Measurements from ENCODE around the gene CLECL1.

DNA sequence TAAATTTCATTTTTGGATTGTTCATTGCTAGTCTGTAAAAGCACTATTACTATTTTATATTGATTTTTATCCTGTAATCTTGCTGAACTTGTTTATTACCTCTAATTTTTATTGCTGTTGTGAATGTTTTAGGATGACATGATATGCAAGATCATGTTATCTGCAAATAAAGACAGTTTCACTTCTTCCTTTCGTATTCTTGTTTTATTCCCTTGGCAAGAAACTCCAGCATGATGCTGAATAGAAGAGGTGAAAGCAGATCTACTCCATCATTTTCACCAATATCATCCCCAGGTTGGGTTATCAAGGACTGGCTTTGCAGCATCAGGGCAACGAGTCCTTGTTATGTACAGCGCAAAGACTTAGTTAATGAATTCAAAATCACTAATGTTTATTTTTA lies 2.7 kb upstream of the CLECL1 start:
- TF ChIP-seq, protein P1, sequence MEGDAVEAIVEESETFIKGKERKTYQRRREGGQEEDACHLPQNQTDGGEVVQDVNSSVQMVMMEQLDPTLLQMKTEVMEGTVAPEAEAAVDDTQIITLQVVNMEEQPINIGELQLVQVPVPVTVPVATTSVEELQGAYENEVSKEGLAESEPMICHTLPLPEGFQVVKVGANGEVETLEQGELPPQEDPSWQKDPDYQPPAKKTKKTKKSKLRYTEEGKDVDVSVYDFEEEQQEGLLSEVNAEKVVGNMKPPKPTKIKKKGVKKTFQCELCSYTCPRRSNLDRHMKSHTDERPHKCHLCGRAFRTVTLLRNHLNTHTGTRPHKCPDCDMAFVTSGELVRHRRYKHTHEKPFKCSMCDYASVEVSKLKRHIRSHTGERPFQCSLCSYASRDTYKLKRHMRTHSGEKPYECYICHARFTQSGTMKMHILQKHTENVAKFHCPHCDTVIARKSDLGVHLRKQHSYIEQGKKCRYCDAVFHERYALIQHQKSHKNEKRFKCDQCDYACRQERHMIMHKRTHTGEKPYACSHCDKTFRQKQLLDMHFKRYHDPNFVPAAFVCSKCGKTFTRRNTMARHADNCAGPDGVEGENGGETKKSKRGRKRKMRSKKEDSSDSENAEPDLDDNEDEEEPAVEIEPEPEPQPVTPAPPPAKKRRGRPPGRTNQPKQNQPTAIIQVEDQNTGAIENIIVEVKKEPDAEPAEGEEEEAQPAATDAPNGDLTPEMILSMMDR (IDR thresholded peaks at IDR 0.05; ENCODE audit: low read length) = no peak
- TF ChIP-seq EZH2phosphoT487 (IDR thresholded peaks at IDR 0.05; ENCODE audit: low read length) = no peak

All from MM.1S (cell line).